Measurements from ENCODE around the gene TGFBR1. TPM values are rescaled to one million over a fixed set of nuclear protein-coding genes. Genes with fewer than 3 reads are reported as not detected.
"Not testable (repeated sequence)": the region's sequence is repeated elsewhere in the genome, so short reads cannot be mapped to it uniquely, and the experiment has no call there.

The TGFBR1 gene
- total RNA-seq, 1 donor from 2014 or later = 44.2 TPM

DNA sequence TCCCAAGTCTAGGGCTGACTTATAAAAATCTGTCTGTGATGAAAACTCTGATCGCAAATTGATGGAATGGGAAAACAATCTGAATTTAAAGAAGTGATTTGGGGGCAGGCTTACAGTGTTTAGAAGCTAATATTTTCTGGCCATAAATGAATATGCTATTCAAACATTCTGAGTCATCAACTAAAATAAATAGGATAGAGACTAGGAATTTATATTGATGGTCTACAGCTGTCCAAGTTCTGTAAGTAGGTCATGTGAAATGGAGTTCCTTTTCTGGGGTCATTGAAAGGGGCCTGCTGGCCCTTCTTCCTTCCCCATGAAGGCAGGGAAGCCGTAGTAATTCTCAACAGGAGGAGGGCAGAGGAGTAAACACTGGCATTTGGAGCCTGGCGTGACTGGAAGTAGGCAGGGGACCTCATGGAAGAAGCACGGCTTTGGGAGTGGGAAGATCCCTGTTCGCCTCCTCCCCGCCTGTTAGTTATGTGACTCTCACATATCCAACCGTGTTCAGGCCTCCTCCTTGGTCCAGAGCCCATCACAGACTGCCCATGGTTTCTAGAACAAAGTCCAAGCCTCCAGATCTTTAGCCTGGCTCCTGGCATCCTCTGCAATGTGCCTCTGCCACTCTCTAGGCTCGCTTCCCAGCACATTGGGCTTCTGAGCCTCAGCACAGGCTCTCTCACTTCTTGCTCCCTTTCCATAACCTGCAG is 85.1 kb downstream of the TGFBR1 start:
- no peak for DNase-seq

DNA sequence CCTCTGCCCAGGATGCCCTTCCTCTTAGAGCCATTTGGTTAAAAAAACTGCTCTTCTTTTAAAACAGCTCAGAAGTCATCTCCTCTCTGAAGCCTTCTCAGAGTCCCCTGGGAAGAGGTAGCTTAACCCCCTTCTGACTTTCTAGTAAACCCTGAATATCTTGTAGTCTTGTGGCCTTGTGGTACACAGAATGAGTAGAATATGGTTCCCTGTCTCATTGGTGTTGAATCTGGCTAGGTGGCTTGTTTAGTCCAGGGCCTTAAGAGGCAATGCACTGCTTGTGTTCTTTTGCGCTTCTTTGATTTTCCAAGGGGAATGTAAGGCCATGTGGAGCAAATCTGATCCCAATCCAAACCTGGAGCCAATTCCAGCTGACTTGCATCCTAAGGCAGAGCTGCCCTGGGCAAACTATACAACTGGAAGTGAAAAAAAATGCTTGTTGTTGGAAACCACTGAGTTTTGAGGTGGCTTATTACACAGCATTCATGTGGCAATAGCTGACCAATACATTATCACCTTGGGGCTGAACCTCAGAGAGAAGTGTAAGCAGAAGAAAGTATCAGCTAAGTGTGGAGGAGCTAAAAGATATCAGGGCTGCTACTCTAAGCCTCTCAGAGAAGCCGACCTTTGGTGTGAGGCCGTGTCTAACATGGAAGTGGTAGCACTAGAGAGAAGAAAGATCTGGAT is 85.8 kb downstream of the TGFBR1 start:
- no peak for DNase-seq

DNA sequence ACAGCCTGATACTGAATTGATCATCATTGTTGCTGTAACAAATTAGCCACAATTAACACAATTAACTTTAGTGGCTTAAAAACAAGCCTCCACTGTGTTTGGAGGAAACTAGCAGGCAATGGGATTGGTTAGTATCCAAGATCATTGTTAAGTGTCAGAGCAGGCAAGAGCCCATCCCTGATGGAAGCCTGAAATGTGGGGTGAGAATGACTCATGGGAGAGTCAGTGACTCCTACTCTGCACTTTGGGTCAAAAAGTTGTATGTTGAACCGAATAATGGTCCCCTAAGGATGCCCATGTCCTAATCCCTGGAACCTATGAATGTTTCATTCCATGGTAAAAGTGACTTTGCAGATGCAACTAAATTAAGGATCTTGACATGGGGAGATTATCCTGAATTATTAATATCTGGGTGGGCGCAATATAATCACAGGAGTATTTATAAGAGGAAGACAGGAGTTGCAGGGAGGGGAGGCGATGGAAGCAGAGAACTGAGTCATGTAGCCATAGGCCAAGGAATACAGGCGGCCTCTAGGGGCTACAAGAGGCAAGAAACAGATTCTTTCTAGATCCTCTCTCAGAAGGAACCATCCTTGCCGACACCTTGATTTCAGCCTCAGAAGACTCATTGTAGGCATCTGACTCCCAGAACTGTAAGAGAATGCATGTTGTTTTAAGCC is 88.0 kb downstream of the TGFBR1 start:
- DNase-seq = no peak

GRCh38 chr9:99193466-99193821 is 88.5 kb downstream of the TGFBR1 start:
- no peak for DNase-seq

GRCh38 chr9:99196484-99196883 is 91.6 kb downstream of the TGFBR1 start:
- DNase-seq = not testable (repeated sequence)

- no peak for DNase-seq
These were observed 92.3 kb downstream of the TGFBR1 start for GRCh38 chr9:99197124-99197630.

- DNase-seq = no peak
These were observed 93.1 kb downstream of the TGFBR1 start for GRCh38 chr9:99197987-99198386.

DNA sequence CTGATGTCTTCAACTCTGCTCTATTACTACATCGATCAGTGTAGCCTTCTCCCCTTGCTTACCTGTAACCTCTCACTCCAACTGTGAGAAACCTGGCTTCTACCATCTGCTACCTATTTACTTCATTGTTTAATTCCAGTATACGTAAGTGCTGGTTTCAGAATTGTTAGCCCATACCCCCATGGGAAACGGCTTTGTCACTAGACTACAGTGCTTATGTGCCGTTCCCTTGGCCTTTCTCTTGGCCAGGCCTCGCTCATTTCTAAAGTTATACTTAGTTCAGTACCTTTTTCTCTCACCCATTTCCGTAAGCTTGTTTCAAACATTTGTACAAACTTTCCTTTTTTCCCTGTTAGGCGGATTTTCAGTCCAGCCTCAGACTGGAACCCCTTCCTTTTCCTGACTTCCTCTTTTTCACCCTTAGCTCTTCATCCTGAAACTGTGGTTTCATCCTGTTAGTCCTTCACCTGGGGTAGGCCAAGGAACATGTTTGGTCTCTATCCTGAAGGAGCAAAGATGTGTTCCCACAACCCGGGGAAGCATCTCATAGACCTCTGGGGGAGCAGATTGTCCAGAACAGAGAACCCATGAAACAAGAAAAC is 95.1 kb downstream of the TGFBR1 start:
- no peak for DNase-seq

DNA sequence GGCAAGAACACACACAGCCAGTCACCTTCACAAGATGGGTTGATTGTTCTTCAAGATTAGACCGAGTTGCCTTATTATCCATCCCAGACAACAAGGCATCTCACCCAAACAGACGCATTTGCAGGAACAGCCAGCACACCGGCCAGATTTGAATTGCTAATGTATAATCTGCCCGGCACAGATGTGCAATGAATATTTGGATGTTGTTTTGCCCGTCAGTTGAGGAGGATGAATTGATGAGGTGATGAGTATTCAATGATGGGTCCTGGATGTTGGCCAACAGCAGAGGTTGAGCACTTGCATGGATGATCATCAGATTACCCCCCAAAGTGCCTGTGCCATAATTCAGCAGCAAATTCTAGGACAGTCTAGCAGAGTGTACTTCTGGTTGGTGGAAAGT is 96.7 kb downstream of the TGFBR1 start:
- DNase-seq = no peak

Small RNA genes within 50 kb of the gene (small RNA-seq; reads per million reads assigned to genes)
- not detected for gene RN7SL794P (ENCODE audit: low replicate concordance)
- not detected for gene RNA5SP290 (ENCODE audit: low replicate concordance)

Other genes starting within 250 kb of the TGFBR1 start
- 122 TPM for gene COL15A1, start 161.2 kb upstream of the TGFBR1 start, total RNA-seq
- 25.7 TPM for gene ALG2, start 116.8 kb downstream of the TGFBR1 start, total RNA-seq
- gene SEC61B, start 117.2 kb downstream of the TGFBR1 start, total RNA-seq = 54.4 TPM